HG03039 (cell line): Measurements from ENCODE around the gene ABCC1.
"Not testable (repeated sequence)": the region's sequence is repeated elsewhere in the genome, so short reads cannot be mapped to it uniquely, and the experiment has no call there.

Source experiments
- ATAC-seq: cut with Tn5 transposase; IDR thresholded peaks from one replicate; pipeline ENCODE4 v1.9.1; 2021; ENCODE audit warnings: mild to moderate bottlenecking, moderate library complexity; ENCODE audit not compliant: unreplicated experiment

ABCC1 gene

GRCh38 chr16:16175296-16175695 lies 225.9 kb downstream of the ABCC1 start:
- ATAC-seq = no peak

- ATAC-seq = no peak
Observed at GRCh38 chr16:16176328-16176727, 226.9 kb downstream of the ABCC1 start.

- ATAC-seq = no peak
Observed at GRCh38 chr16:16178455-16179162, 229.2 kb downstream of the ABCC1 start.

GRCh38 chr16:16181748-16182147 lies 232.3 kb downstream of the ABCC1 start:
- ATAC-seq = not testable (repeated sequence)

- no peak for ATAC-seq
Observed at GRCh38 chr16:16182918-16183317, 233.5 kb downstream of the ABCC1 start.

GRCh38 chr16:16183562-16183961 lies 234.1 kb downstream of the ABCC1 start:
- ATAC-seq = no peak

- no peak for ATAC-seq
Observed at GRCh38 chr16:16184594-16184993, 235.2 kb downstream of the ABCC1 start.

GRCh38 chr16:16185095-16185494 lies 235.7 kb downstream of the ABCC1 start:
- ATAC-seq = no peak

GRCh38 chr16:16186820-16187219 lies 237.4 kb downstream of the ABCC1 start:
- ATAC-seq = no peak

- ATAC-seq = no peak
Observed at GRCh38 chr16:16188827-16189226, 239.4 kb downstream of the ABCC1 start.

- no peak for ATAC-seq
Observed at GRCh38 chr16:16189842-16190241, 240.4 kb downstream of the ABCC1 start.

GRCh38 chr16:16190546-16190945 lies 241.1 kb downstream of the ABCC1 start:
- ATAC-seq = no peak

- not testable (repeated sequence) for ATAC-seq
Observed at GRCh38 chr16:16190966-16191365, 241.6 kb downstream of the ABCC1 start.

GRCh38 chr16:16191493-16192167 lies 242.2 kb downstream of the ABCC1 start:
- no peak for ATAC-seq
